ENCODE measurements around the gene TRAPPC11.

TRAPPC11 gene

GRCh38 chr4:183636923-183637322 is 22.2 kb upstream of the TRAPPC11 start:
- Histone ChIP-seq H3K4me3 (ENCODE audit: low read depth in 1 of 2, low read length in 2 of 2) (peak overlapping the region; percentile 37 to 50), H3K9ac (ENCODE audit: low read depth in 1 of 2, low read length in 2 of 2) (peak overlapping the region in 1 of 2 donors; percentile 34), H3K4me1 (ENCODE audit: control insufficient read depth in 1 of 2, insufficient read depth in 2 of 2, low read length in 2 of 2) (no peaks in the 10 kb centered on the region), H3K36me3 (ENCODE audit: control insufficient read depth in 1 of 2, insufficient read depth in 2 of 2, low read length in 2 of 2) (no peaks in the 10 kb centered on the region), H3K27me3 (ENCODE audit: control insufficient read depth in 1 of 2, insufficient read depth in 2 of 2, low read length in 2 of 2) (no peaks in the 10 kb centered on the region), H3K9me3 (ENCODE audit: control insufficient read depth in 1 of 2, low read length in 2 of 2) (no peaks in the 10 kb centered on the region), H3K27ac (ENCODE audit: low read depth, low read length) (no peak overlapping the region)

- Histone ChIP-seq H3K4me1 (ENCODE audit: control insufficient read depth in 1 of 2, insufficient read depth in 2 of 2, low read length in 2 of 2) (no peaks in the 10 kb centered on the region), H3K36me3 (ENCODE audit: control insufficient read depth in 1 of 2, insufficient read depth in 2 of 2, low read length in 2 of 2) (peaks cover 0 to 1% of the 10 kb centered on the region in 2 donors), H3K4me3 (ENCODE audit: low read depth in 1 of 2, low read length in 2 of 2) (no peak overlapping the region), H3K9me3 (ENCODE audit: control insufficient read depth in 1 of 2, low read length in 2 of 2) (no peaks in the 10 kb centered on the region), H3K9ac (ENCODE audit: low read depth in 1 of 2, low read length in 2 of 2) (no peak overlapping the region), H3K27me3 (ENCODE audit: control insufficient read depth in 1 of 2, insufficient read depth in 2 of 2, low read length in 2 of 2) (no peaks in the 10 kb centered on the region), H3K27ac (ENCODE audit: low read depth, low read length) (no peak overlapping the region)
Observed at GRCh38 chr4:183637461-183637860, 21.6 kb upstream of the TRAPPC11 start.

- no peaks in the 10 kb centered on the region for H3K27me3 ChIP-seq (ENCODE audit: control insufficient read depth in 1 of 2, insufficient read depth in 2 of 2, low read length in 2 of 2)
- peaks cover 0 to 2% of the 10 kb centered on the region in 2 donors for H3K36me3 ChIP-seq (ENCODE audit: control insufficient read depth in 1 of 2, insufficient read depth in 2 of 2, low read length in 2 of 2)
- H3K9ac ChIP-seq (ENCODE audit: low read depth in 1 of 2, low read length in 2 of 2), result no peak overlapping the region
- H3K4me1 ChIP-seq (ENCODE audit: control insufficient read depth in 1 of 2, insufficient read depth in 2 of 2, low read length in 2 of 2), result no peaks in the 10 kb centered on the region
- no peaks in the 10 kb centered on the region for H3K9me3 ChIP-seq (ENCODE audit: control insufficient read depth in 1 of 2, low read length in 2 of 2)
- no peak overlapping the region for H3K27ac ChIP-seq (ENCODE audit: low read depth, low read length)
- H3K4me3 ChIP-seq (ENCODE audit: low read depth in 1 of 2, low read length in 2 of 2), result no peak overlapping the region
Observed at GRCh38 chr4:183638436-183638835, 20.7 kb upstream of the TRAPPC11 start.

GRCh38 chr4:183639291-183639690 is 19.8 kb upstream of the TRAPPC11 start:
- no peak overlapping the region for H3K9ac ChIP-seq (ENCODE audit: low read depth in 1 of 2, low read length in 2 of 2)
- H3K9me3 ChIP-seq (ENCODE audit: control insufficient read depth in 1 of 2, low read length in 2 of 2), result no peaks in the 10 kb centered on the region
- H3K4me1 ChIP-seq (ENCODE audit: control insufficient read depth in 1 of 2, insufficient read depth in 2 of 2, low read length in 2 of 2), result no peaks in the 10 kb centered on the region
- H3K27me3 ChIP-seq (ENCODE audit: control insufficient read depth in 1 of 2, insufficient read depth in 2 of 2, low read length in 2 of 2), result no peaks in the 10 kb centered on the region
- H3K36me3 ChIP-seq (ENCODE audit: control insufficient read depth in 1 of 2, insufficient read depth in 2 of 2, low read length in 2 of 2), result peaks cover 4 to 9% of the 10 kb centered on the region in 2 donors
- H3K4me3 ChIP-seq (ENCODE audit: low read depth in 1 of 2, low read length in 2 of 2), result no peak overlapping the region
- no peak overlapping the region for H3K27ac ChIP-seq (ENCODE audit: low read depth, low read length)

GRCh38 chr4:183645326-183645725 is 13.8 kb upstream of the TRAPPC11 start:
- no peak overlapping the region for H3K27ac ChIP-seq (ENCODE audit: low read depth, low read length)
- H3K4me3 ChIP-seq (ENCODE audit: low read depth in 1 of 2, low read length in 2 of 2), result no peak overlapping the region
- no peaks in the 10 kb centered on the region for H3K27me3 ChIP-seq (ENCODE audit: control insufficient read depth in 1 of 2, insufficient read depth in 2 of 2, low read length in 2 of 2)
- no peaks in the 10 kb centered on the region for H3K9me3 ChIP-seq (ENCODE audit: control insufficient read depth in 1 of 2, low read length in 2 of 2)
- no peaks in the 10 kb centered on the region for H3K4me1 ChIP-seq (ENCODE audit: control insufficient read depth in 1 of 2, insufficient read depth in 2 of 2, low read length in 2 of 2)
- H3K9ac ChIP-seq (ENCODE audit: low read depth in 1 of 2, low read length in 2 of 2), result no peak overlapping the region
- peaks cover 5 to 61% of the 10 kb centered on the region in 2 donors for H3K36me3 ChIP-seq (ENCODE audit: control insufficient read depth in 1 of 2, insufficient read depth in 2 of 2, low read length in 2 of 2)

GRCh38 chr4:183657564-183657963 is 1.5 kb upstream of the TRAPPC11 start:
- peaks cover 0 to 5% of the 10 kb centered on the region in 2 donors for H3K36me3 ChIP-seq (ENCODE audit: control insufficient read depth in 1 of 2, insufficient read depth in 2 of 2, low read length in 2 of 2)
- H3K27me3 ChIP-seq (ENCODE audit: control insufficient read depth in 1 of 2, insufficient read depth in 2 of 2, low read length in 2 of 2), result no peaks in the 10 kb centered on the region
- peaks cover 13 to 24% of the 10 kb centered on the region in 2 donors for H3K4me1 ChIP-seq (ENCODE audit: control insufficient read depth in 1 of 2, insufficient read depth in 2 of 2, low read length in 2 of 2)
- peak overlapping the region in 1 of 2 donors; percentile 94 for H3K9ac ChIP-seq (ENCODE audit: low read depth in 1 of 2, low read length in 2 of 2)
- H3K4me3 ChIP-seq (ENCODE audit: low read depth in 1 of 2, low read length in 2 of 2), result peak overlapping the region; percentile 69 to 99
- no peak overlapping the region for H3K27ac ChIP-seq (ENCODE audit: low read depth, low read length)
- H3K9me3 ChIP-seq (ENCODE audit: control insufficient read depth in 1 of 2, low read length in 2 of 2), result no peaks in the 10 kb centered on the region

- Histone ChIP-seq H3K9ac (ENCODE audit: low read depth in 1 of 2, low read length in 2 of 2) (peak overlapping the region; percentile 60 to 94), H3K27me3 (ENCODE audit: control insufficient read depth in 1 of 2, insufficient read depth in 2 of 2, low read length in 2 of 2) (no peaks in the 10 kb centered on the region), H3K27ac (ENCODE audit: low read depth, low read length) (peak overlapping the region; percentile 72), H3K4me3 (ENCODE audit: low read depth in 1 of 2, low read length in 2 of 2) (peak overlapping the region; percentile 69 to 99), H3K4me1 (ENCODE audit: control insufficient read depth in 1 of 2, insufficient read depth in 2 of 2, low read length in 2 of 2) (peaks cover 13 to 24% of the 10 kb centered on the region in 2 donors), H3K9me3 (ENCODE audit: control insufficient read depth in 1 of 2, low read length in 2 of 2) (no peaks in the 10 kb centered on the region), H3K36me3 (ENCODE audit: control insufficient read depth in 1 of 2, insufficient read depth in 2 of 2, low read length in 2 of 2) (peaks cover 0 to 5% of the 10 kb centered on the region in 2 donors)
Observed at GRCh38 chr4:183658362-183659028, 598 bp upstream of the TRAPPC11 start.

GRCh38 chr4:183659872-183660242 is 764 bp downstream of the TRAPPC11 start:
- Histone ChIP-seq H3K27me3 (ENCODE audit: control insufficient read depth in 1 of 2, insufficient read depth in 2 of 2, low read length in 2 of 2) (no peaks in the 10 kb centered on the region), H3K27ac (ENCODE audit: low read depth, low read length) (peak overlapping the region; percentile 63), H3K36me3 (ENCODE audit: control insufficient read depth in 1 of 2, insufficient read depth in 2 of 2, low read length in 2 of 2) (no peaks in the 10 kb centered on the region), H3K9me3 (ENCODE audit: control insufficient read depth in 1 of 2, low read length in 2 of 2) (no peaks in the 10 kb centered on the region), H3K4me3 (ENCODE audit: low read depth in 1 of 2, low read length in 2 of 2) (peak overlapping the region; percentile 69 to 99), H3K4me1 (ENCODE audit: control insufficient read depth in 1 of 2, insufficient read depth in 2 of 2, low read length in 2 of 2) (peaks cover 13 to 24% of the 10 kb centered on the region in 2 donors), H3K9ac (ENCODE audit: low read depth in 1 of 2, low read length in 2 of 2) (peak overlapping the region; percentile 61 to 94)

- no peak overlapping the region for H3K4me3 ChIP-seq (ENCODE audit: low read depth in 1 of 2, low read length in 2 of 2)
- H3K27me3 ChIP-seq (ENCODE audit: control insufficient read depth in 1 of 2, insufficient read depth in 2 of 2, low read length in 2 of 2), result no peaks in the 10 kb centered on the region
- no peak overlapping the region for H3K9ac ChIP-seq (ENCODE audit: low read depth in 1 of 2, low read length in 2 of 2)
- H3K36me3 ChIP-seq (ENCODE audit: control insufficient read depth in 1 of 2, insufficient read depth in 2 of 2, low read length in 2 of 2), result peaks cover 27 to 42% of the 10 kb centered on the region in 2 donors
- H3K9me3 ChIP-seq (ENCODE audit: control insufficient read depth in 1 of 2, low read length in 2 of 2), result no peaks in the 10 kb centered on the region
- H3K4me1 ChIP-seq (ENCODE audit: control insufficient read depth in 1 of 2, insufficient read depth in 2 of 2, low read length in 2 of 2), result no peaks in the 10 kb centered on the region
- no peak overlapping the region for H3K27ac ChIP-seq (ENCODE audit: low read depth, low read length)
Observed at GRCh38 chr4:183666088-183666487, 7.0 kb downstream of the TRAPPC11 start.

- H3K9ac ChIP-seq (ENCODE audit: low read depth in 1 of 2, low read length in 2 of 2), result no peak overlapping the region
- no peaks in the 10 kb centered on the region for H3K27me3 ChIP-seq (ENCODE audit: control insufficient read depth in 1 of 2, insufficient read depth in 2 of 2, low read length in 2 of 2)
- H3K4me3 ChIP-seq (ENCODE audit: low read depth in 1 of 2, low read length in 2 of 2), result no peak overlapping the region
- H3K36me3 ChIP-seq (ENCODE audit: control insufficient read depth in 1 of 2, insufficient read depth in 2 of 2, low read length in 2 of 2), result peaks cover 27 to 44% of the 10 kb centered on the region in 2 donors
- H3K27ac ChIP-seq (ENCODE audit: low read depth, low read length), result no peak overlapping the region
- H3K4me1 ChIP-seq (ENCODE audit: control insufficient read depth in 1 of 2, insufficient read depth in 2 of 2, low read length in 2 of 2), result no peaks in the 10 kb centered on the region
- H3K9me3 ChIP-seq (ENCODE audit: control insufficient read depth in 1 of 2, low read length in 2 of 2), result no peaks in the 10 kb centered on the region
Observed at GRCh38 chr4:183670251-183670650, 11.2 kb downstream of the TRAPPC11 start.
